Right lobe of liver (tissue), 4 donors: ENCODE results near the gene ORMDL1.

Experiments
- CTCF ChIP-seq, 4 donors: fragments of 200-600 bp in 3 of 4; fragments of 450-650 bp in 1 of 4; IDR thresholded peaks; one replicate each; pipeline versions ENCODE4 v1.5.1 to v1.8.0; 2016 to 2022; ENCODE audit warnings: antibody characterized with exemption in 4 of 4, mild to moderate bottlenecking in 2 of 4
- POLR2A ChIP-seq: fragments of 450-650 bp; IDR thresholded peaks from one replicate; pipeline ENCODE4 v1.6.1; 2017; ENCODE audit warnings: antibody characterized with exemption, mild to moderate bottlenecking
- donor health status: DM: no; HTN: no; CAD: no.
- donor health status: DM: no; HTN: no; CAD: no.
- donor health status: DM: no; HTN: yes; CAD: no.

GRCh38 chr2:189726271-189726670 lies 57.9 kb downstream of the ORMDL1 start:
- TF ChIP-seq CTCF (IDR thresholded peaks at IDR 0.05) (no peak), POLR2A (no peak)
